Brain microvascular endothelial cell (primary cell): Measurements from ENCODE around the gene CDC26.

Experiments used
- DNase-seq: peaks from one replicate; pipeline ENCODE4 v3.0.0-alpha.2; 2020
- H3K27ac ChIP-seq: fragments of 250-450 bp; sonication (Bioruptor Pico); 2 replicates; pipeline ENCODE4 v1.5.1; 2020; ENCODE audit warnings: mild to moderate bottlenecking, moderate library complexity
- H3K27me3 ChIP-seq: fragments of 250-450 bp; sonication (Bioruptor Pico); replicated peaks from 2 replicates; pipeline ENCODE4 v1.5.1; 2020; ENCODE audit warnings: mild to moderate bottlenecking
- H3K36me3 ChIP-seq: fragments of 250-450 bp; sonication (Bioruptor Pico); replicated peaks from 2 replicates; pipeline ENCODE4 v1.5.1; 2020; ENCODE audit warnings: mild to moderate bottlenecking
- H3K4me3 ChIP-seq: 2 replicates; pipeline ENCODE4 v1.5.1; 2011; ENCODE audit warnings: low read depth, mild to moderate bottlenecking, control low read depth, low read length, moderate library complexity
- CTCF ChIP-seq: IDR thresholded peaks from 2 replicates; pipeline ENCODE4 v1.5.1; 2011; ENCODE audit warnings: low read depth, mild to moderate bottlenecking, moderate library complexity, low read length, control low read depth, inconsistent platforms; ENCODE audit errors: missing control alignments
- in situ Hi-C: cut with HindIII; loops from 2 replicates; pipeline ENCODE4 v1.10.0; 2017; ENCODE audit warnings: low sequenced_read_pairs, low pct_ligation_motif_present

Gene CDC26

GRCh38 chr9:113228130-113228665 is 47.2 kb downstream of the CDC26 start:
- no peak overlapping the region for H3K27ac ChIP-seq
- no peaks in the 10 kb centered on the region for H3K36me3 ChIP-seq
- DNase-seq = no peak
- H3K4me3 ChIP-seq = no peak overlapping the region
- in situ Hi-C loops = no loop called here
- TF ChIP-seq CTCF = no peak
- H3K27me3 ChIP-seq = no peaks in the 10 kb centered on the region

- no peak for TF ChIP-seq CTCF
- no peak overlapping the region for H3K27ac ChIP-seq
- no peaks in the 10 kb centered on the region for H3K27me3 ChIP-seq
- H3K4me3 ChIP-seq = no peak overlapping the region
- no peaks in the 10 kb centered on the region for H3K36me3 ChIP-seq
- in situ Hi-C loops = no loop called here
- DNase-seq = no peak
Measured at GRCh38 chr9:113227436-113227835, 47.9 kb downstream of the CDC26 start.

GRCh38 chr9:113223963-113224362 is 51.4 kb downstream of the CDC26 start:
- Histone ChIP-seq H3K36me3 (no peaks in the 10 kb centered on the region), H3K4me3 (no peak overlapping the region), H3K27me3 (no peaks in the 10 kb centered on the region), H3K27ac (no peak overlapping the region)
- in situ Hi-C loops = no loop called here
- no peak for TF ChIP-seq CTCF
- DNase-seq = peak; percentile 41

- no peak for DNase-seq
- Histone ChIP-seq H3K36me3 (no peaks in the 10 kb centered on the region), H3K4me3 (peak overlapping the region; percentile 95), H3K27ac (no peak overlapping the region), H3K27me3 (no peaks in the 10 kb centered on the region)
- in situ Hi-C loops = no loop called here
- TF ChIP-seq CTCF = no peak
Measured at GRCh38 chr9:113222482-113222841, 52.9 kb downstream of the CDC26 start.

- Histone ChIP-seq H3K27ac (peak overlapping the region; percentile 72), H3K36me3 (no peaks in the 10 kb centered on the region), H3K27me3 (no peaks in the 10 kb centered on the region), H3K4me3 (peak overlapping the region; percentile 95)
- peak; percentile 4 for DNase-seq
- no peak for TF ChIP-seq CTCF
- in situ Hi-C loops = no loop called here
Measured at GRCh38 chr9:113221800-113222481, 53.4 kb downstream of the CDC26 start.
